NCI-H774 (cell line): Measurements from ENCODE around the gene GPATCH2L.

ENCODE experiments used
- DNase-seq: peaks from one replicate; lab custom pipeline; 2025; lab: John Stamatoyannopoulos, UW

GPATCH2L gene

DNA sequence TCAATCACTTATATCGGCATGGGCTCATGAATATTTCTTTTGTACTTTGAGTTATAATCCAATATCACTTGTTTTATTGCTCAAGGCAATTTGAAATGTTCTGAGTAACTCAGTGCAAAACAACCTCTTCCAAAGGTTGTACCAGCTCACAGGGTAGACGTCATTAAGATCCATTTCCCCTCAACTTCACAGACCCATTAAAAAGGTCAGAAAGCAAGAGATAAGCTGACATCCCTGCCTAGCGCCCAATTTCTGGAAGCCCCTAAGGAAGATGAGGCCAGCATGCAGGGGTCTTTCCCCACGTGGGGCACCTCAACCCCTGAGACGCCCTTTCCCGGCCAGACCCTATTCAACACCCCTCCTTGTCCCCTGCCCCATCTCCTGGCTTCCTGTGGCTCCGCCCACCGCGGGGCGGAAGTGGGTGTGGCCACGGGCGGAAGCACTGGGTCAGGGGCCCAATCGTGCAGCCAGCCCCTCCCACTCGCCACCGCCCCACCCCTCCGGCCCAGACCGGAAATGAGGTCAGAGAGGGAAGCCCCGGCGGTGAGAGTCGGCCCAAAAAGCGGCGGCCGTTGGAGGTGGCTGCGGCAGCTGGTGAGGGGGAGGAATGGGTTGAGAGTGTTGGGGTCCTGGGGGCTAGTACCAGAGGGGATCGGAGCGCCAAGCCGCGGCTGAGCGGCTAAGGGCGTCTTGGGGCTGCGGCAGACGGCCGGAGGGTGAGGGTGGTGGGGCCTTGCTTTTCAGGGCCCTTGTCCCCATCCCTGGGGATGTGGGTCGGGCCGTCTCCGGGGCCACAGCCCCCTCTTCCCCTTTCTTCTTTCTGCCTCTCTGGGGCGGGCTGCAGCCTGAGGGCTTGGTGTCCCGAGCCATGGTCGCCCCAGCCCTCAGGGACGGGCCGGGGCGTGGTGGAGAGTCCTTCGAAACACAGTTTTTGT lies at the start of gene GPATCH2L:
GPATCH2L (plus strand) TSS at position 525 of the 935 bp plus-strand sequence. CDS start 2,442 bp downstream, outside the sequence.
- DNase-seq = peak; percentile 81

DNA sequence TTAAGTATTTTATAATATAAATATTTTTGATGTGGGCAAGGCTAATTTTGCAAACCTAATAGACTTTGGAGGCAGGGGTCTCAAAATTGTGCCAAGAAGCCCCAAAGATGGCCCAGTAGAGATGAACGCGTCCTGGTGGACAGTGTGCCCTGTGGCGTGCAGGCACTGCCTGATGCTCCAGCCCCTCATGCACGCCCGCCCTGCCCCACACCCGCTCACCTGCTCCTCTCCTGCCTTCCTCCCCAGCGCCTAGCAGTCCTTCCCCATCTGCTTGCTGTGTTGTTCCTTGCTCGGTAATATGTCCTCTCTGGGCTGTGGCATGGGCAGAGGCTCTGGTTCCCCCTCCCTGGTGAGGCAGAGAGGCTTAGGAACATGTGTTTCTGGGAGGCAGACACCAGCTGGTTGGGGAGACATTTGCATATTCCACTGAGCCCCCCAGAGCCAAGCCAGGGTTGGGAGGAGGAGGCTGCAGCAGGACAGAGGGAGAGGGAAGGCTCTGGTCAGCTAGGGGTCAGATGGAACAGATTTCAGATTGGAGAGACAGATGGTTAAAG lies 46.8 kb upstream of the GPATCH2L start:
- DNase-seq = no peak

DNA sequence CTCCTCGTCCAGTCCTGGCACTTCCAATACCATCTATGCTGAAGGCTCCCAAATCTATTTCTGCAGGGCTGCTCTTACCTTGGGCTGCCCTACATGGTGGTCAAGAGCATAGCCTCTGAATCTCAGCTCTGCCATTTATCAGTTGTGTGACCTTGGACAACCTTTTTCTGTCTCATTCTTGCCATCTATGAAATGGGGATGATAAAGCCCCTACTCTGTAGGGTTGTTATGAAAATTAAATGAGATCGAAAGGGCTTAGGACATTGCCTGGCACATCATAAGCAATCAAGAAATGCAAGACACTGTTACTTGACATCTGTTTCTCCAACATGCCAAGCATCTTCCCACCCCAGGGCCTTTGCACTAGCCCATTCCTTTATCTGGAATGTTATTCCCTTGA lies 45.5 kb upstream of the GPATCH2L start:
- no peak for DNase-seq

DNA sequence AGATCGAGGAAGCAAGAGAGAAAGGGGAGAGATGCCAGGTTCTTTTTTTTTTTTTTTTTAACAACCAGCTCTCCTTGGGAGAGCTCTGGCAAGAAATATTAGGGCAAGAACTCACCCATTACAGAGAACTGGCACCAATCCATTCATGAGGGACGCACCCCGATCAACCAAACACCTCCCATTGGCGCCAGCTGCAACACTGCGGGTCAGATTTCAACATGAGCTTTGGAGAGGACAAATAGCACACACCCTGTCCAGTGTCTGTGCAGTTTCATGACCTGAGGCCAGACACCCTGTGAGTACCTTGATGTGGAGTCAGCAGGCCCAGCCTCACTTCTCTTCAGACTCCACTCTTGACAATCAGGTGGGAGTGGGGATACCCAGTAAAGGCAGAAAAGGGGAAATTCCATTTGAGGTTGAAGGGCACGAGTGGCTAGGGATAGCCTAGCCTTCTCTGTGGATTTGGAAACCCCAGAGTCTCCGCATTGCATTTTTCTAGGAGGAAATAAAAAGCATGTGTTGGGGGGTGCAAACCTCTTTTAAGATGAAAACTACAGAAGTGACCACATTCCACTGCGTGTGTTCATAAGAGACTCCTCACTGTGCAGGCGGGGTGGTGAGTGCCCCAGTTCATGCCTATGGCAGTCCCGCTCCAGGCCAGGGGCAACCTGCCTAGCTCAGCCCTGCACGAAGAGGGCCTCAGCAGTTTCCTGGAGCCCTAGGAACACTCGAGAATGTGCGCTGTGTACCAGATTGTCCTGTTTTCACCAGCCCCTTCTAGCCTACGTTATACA lies 42.4 kb upstream of the GPATCH2L start:
- DNase-seq = no peak

DNA sequence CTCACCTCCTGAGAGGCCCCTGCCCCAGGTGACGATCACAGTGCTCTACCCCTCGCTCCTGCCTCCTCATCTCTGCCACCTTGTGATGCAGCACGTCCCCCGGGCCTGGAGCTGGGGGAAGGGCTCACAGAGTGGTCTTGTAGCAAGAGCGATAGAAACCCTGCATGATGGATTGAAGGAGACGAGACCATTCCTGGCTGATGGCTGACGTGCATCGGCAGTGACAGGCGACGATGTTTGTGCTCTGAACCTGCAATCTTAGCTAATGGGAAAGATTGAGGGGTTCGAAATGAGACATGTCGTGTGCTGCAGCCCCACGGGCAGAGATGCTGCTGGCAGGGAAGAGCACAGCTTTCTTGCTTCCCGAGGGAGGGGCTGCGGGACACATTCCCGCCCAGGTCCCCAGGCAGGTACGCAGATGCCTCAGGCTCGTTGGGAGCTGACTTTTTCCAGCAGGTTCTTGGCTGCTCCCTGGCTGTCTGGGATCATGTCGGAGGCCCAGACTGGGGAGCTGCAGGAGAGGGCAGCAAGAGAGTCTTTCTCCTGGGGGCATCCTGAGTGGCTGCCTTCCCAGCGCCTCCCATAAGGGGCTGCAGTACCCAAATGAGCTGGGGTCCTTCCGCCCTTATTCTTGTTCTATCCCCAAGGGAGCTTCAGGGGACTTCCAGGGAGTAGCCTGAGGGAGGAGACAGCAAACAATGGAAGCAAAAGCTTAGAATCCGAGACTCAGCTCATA lies 38.7 kb upstream of the GPATCH2L start:
- no peak for DNase-seq

DNA sequence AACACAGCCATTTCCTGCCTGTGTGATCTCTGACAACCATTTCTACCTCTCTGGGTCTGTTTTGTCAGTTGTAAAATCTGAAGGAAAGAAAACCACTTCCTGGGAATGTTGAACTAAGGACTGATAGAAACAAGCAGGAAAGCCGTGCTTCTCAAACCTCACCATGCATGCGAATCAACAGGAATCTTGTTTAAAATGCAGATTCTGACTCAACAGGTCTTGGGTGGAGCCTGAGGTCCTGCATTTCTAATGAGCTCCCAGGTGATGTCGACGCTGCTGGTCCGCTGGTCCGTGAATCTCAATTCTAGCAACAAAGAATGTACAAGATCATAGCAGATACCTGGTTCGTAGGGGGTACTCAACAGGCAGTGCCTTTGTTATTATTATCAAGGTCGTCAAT lies 38.0 kb upstream of the GPATCH2L start:
- no peak for DNase-seq

DNA sequence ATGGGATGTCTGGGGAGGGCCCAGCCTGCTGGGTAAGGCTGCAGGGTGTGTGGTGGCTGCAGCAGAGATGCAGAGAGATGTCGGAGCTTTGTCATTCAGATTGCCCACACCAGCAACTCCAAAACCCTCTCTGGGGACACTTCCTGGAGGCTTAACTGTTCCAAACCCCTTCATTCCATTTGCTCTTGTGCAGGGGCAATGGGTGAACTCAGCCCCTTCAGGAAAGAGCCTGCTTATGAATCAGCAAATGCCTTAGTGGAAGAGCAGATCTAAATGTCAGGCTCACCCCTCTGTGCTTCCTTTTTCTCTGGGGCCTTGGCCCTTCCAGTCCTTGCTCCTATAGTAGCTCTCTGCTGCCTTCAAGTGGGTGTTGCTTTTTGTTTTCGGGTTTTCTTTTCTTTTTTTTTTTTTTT lies 36.7 kb upstream of the GPATCH2L start:
- no peak for DNase-seq

DNA sequence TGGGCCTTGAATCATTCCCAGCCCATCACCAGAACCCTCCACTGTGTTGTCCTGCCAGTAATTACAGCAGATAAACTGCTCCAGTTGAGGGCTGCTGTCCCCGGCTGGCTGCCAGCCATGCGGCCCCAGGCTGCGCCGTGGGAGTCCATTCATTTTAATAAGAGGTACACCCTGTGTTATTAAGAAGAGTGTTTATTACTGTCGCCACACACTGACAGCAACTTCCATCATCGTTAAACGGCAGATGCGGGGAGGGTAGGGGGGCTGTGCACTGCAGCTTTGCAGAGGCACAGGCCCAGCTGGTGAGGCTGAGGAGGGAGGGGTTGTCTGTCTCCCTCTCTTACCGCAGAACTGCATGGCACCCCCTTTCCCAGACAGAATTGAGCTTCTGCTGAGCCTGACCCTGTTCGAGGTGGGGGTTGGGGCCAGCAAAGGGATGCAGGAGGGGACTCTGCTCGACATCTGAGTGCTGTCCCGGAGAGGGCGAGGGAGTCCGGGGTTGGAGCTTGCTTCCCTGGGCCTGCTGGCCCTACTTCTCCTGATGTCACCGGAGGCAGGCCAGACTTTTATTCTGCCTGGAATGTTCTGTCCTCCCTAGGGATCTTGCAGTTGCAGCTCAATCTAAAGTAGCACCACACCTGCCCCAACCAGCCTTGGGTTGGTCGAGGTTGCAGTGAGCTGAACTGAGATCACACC lies 33.8 kb upstream of the GPATCH2L start:
- DNase-seq = peak; percentile 43

DNA sequence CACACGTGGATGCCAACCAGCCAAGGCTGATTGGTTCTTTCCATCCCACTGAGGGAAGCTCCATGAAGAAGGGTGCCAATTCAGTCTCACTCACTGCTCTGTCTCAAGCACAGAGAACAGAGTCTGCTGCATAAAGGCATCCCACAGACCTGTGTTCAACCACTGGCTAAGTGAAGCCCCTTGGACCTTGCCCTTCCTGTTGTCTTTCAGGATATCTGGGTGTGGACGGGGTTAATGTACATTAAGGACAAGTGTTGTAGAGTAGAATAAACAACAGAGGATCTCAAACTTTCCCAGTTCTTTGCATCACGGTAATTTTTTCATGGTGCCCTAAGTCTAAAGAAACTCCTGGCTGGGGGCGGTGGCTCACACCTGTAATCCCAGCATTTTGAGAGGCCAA lies 33.1 kb upstream of the GPATCH2L start:
- DNase-seq = no peak

DNA sequence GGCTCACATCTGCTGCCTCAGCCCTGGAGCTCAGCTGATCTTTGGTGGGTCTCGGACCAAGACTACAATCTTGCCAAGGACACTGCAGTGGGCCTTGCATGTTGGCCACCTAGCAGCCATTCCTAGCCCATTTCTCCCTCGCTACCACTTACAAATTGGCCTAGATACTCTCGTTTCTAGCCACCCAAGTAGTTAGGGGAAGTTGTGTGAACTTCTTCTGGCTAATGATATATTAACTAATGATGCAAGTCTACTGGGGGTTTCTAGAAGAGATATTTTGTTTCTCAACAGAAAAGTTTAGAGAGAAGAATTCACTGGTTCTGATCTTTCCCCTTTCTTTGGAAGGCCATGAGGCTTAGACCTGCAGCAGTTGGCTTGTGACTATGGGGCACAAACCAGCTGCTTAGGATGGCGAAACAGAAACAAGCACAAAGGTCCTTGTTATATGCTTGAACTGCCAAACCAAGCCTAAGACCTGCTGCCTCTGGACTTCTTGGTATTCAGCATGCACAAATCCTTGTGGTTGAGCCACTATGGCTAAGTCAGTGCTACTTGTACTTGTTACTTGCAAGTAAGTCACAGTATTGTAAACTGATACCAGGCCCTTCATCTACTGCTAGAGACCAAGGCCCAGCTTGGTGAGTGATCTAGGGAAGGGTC lies 30.5 kb upstream of the GPATCH2L start:
- no peak for DNase-seq

DNA sequence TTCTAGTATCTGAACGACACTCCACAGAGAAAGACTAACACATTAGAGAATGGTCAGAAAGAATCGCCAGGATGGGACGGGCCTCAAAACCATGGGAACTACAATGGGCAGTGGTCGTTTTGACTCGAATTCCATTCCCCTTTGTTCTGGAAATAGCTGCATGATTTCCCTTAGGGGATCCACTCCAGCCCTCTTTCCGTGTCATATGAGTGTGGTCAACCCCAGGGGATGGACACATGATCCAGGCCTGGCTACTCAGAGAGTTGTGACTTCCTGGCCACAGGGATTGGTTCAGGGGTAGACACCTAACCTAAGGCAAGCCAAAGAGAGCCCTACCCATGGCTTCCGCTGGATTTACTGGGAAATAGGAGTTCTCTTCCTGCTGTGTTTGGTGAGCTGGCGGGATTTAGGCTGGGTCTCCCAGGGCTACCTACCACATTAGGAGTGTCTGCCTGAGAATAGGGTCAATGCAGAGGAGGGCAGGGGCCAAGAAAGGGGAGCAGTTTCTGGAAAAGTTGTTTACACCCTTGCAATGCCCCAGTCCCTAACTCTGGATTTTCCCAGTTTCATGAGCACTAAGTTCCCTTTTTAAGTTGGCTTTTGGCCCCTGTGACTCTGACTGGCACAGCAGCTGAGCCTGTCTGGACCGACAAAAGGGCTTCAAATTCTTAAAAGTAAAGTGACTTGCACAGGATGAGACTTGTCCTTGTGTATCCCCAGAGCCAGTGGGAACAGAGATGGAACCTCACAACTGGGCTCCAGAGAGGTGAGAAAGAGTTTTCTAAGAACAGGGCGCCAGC lies 28.1 kb upstream of the GPATCH2L start:
- no peak for DNase-seq

DNA sequence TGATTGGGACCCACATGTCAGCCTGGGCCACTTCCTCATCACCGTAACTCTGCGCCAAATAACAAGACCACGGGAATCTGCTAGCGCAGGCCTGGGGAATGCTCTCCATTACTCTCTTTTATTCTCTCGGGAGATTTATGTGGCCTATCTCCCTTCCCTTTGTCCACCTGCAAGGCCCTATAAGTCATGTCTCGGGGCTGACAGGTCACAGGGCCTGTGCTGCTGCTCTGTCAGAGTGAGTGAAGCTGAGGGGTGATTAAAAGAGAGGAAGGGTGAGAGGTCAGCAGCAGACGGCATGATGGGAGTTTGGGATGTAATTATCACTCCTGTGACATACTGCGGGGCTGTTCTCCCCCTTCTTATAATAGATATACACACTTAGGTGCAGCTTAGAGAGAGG lies 26.2 kb upstream of the GPATCH2L start:
- DNase-seq = no peak

DNA sequence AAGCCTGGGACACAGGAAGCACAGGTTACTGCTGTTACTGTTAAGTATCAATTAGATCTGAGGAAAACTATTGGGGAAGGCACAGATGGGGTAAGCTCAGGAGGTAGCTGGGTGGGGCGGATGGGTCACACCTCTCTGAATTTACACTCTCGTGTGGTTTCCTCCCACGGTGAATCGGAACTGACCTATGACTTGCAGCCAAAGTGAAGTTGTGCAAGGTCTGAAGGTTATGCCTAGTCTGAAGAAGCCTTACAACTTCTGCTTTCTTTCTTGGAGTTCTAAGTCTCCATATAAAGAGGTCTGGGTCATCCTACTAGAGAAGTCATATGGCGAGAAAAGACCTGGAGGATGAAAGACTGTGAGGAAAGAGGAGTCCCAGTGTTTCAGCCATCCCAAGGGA lies 25.6 kb upstream of the GPATCH2L start:
- DNase-seq = no peak

DNA sequence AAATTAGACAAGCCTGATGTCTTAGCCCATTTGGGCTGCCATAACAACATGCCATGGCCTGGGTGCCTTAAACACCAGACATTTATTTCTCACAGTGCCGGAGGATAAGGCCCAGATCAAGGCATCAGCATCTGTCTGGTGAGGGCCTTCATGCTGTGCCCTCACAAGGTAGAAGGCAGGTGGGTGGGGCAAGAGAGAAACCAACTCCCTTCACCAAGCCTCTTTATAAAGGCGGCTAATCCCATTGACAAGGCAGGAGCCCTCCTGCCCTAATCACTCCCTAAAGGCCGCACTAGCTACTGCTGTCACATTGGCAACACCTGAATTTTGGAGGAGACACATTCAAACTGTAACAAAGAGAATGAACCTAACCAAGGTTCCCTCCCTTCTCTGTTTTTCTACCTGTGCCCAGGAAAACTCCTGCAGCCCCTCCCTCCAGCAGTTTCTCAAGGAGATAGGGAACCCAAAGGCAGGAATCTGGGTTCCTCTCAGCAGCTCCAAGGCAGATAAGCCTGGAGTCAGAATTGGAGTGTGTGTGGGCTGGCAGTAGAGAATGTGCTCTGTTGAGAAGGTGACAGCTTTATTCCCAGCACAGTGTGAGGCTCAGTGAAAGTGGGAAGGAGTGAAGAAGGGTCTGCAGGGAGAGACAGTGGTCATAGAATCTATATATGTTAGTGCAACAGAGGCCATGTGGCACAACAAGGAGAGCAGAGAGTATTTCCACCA lies 21.7 kb upstream of the GPATCH2L start:
- DNase-seq = no peak

DNA sequence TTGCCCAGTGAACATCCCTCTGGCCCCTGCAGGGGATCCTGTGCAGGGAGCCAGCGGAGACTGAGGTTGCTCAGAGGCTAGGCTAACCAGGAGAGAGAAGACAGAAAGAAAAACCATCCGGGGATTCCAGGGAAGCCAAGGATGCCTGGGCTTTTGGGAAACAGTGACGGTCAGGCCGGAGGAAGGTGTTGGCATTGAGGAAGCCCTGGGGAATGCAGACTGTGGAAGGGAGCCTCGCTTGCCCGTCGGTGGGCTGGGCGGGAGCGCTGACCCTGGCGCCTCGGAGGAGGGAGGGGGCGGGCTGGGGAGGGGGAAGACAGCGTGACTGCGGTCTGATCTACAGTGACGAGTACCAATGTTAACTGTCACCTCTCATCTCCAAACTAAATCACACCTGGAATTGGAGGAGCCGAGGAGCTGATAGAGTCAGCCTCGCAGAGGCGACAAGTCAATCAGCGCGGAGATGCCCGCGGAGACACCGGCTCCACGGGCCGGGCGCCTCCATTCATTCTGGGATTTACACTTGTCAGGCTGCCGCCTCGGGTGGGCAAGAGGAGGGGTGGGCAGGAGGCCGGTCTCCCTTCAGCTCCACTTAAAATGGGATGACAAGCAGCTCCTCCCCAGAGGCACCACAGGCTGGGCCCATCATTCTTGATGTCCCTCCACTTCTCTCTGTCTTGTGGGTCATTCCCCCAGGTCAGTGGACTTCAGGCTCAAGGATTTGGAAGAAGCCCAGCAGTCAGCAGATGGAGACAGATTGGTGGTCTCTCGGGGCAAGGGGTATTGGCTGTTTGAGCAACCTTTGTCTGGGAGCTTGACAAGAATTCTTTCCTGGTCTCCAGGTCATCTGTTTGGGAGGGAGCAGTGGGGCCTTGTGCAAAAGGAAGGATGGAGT lies 20.4 kb upstream of the GPATCH2L start:
- no peak for DNase-seq

DNA sequence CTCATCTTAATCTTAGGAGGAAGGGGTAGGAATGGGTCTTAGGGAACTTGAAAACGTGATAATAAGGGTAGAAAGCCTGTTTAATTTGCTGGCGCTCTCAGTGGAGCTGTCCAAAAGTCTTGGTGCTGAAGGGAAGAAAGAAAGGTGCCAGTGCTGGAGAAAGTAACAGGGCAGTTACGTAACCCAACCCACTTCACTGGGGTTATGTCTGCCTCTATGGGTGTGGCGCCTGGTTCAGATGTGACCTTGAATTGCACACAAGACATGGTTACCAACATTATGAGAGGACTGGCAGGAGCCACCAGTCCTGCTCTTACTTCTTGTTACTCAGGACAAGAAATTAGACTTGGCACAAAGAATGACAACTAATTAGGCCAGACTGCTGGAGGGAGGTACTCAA lies 18.6 kb upstream of the GPATCH2L start:
- no peak for DNase-seq

DNA sequence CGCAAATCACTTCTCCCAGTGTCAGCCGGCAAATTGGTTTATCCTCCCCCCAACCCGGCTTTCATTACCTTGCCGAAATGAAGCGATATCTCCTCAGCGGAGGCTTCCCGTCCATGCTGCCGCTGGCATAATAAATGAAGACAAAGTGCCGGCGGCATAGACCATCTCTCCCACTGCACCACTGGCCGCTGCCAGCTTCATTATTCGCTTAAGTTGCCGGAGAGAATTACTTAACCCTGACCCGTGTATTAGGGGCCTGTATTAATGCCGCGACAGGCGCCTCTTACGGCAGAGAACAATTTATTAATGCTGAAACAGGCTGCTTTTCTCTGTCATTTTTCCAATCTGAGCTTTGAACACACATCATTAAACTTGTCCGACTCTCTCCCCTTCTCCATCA lies 17.5 kb upstream of the GPATCH2L start:
- no peak for DNase-seq

DNA sequence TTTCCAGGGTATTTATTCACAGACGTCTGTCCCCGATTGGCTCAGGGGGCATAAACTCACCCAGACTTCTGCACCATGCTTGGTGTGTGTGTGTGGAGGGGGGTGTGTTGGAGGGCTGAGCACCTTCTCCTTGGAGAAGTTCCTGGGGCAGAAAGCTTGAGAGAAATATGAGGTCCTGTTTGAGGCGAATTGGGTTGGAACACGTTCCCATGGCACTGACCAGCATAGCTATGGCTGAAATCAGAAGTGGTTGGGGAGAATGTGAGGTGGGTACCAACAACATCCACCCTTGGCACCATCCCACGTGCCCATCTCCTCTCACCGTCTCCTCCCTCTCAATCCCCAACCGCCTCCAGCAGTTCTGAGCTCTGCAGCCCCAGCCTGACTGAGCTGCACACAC lies 16.0 kb upstream of the GPATCH2L start:
- DNase-seq = no peak
